Islet of Langerhans (tissue), 1 donor: ENCODE measurements around the gene ST6GALNAC1.

Experiments
- FAIRE-seq: peaks from one replicate; lab custom pipeline; 2011; peaks lifted over from hg19 to GRCh38; lab: Jason Lieb, UNC

The ST6GALNAC1 gene

GRCh38 chr17:76676629-76677028 is 33.1 kb upstream of the ST6GALNAC1 start:
- no peak for FAIRE-seq

GRCh38 chr17:76675648-76676047 is 32.1 kb upstream of the ST6GALNAC1 start:
- FAIRE-seq = no peak

GRCh38 chr17:76674600-76674999 is 31.0 kb upstream of the ST6GALNAC1 start:
- FAIRE-seq = no peak

GRCh38 chr17:76673729-76674128 is 30.2 kb upstream of the ST6GALNAC1 start:
- FAIRE-seq = no peak

GRCh38 chr17:76672892-76673291 is 29.3 kb upstream of the ST6GALNAC1 start:
- no peak for FAIRE-seq

- no peak for FAIRE-seq
Measured at GRCh38 chr17:76672270-76672851, 28.8 kb upstream of the ST6GALNAC1 start.

- FAIRE-seq = no peak
Measured at GRCh38 chr17:76671912-76672262, 28.3 kb upstream of the ST6GALNAC1 start.

GRCh38 chr17:76671123-76671911 is 27.8 kb upstream of the ST6GALNAC1 start:
- peak; percentile 92 for FAIRE-seq

- FAIRE-seq = no peak
Measured at GRCh38 chr17:76670718-76671122, 27.2 kb upstream of the ST6GALNAC1 start.

- FAIRE-seq = no peak
Measured at GRCh38 chr17:76670020-76670717, 26.6 kb upstream of the ST6GALNAC1 start.

- FAIRE-seq = no peak
Measured at GRCh38 chr17:76667786-76668453, 24.4 kb upstream of the ST6GALNAC1 start.

GRCh38 chr17:76667491-76667755 is 23.9 kb upstream of the ST6GALNAC1 start:
- no peak for FAIRE-seq

- no peak for FAIRE-seq
Measured at GRCh38 chr17:76660656-76661042, 17.1 kb upstream of the ST6GALNAC1 start.

- FAIRE-seq = no peak
Measured at GRCh38 chr17:76659928-76660655, 16.5 kb upstream of the ST6GALNAC1 start.

- no peak for FAIRE-seq
Measured at GRCh38 chr17:76658242-76658662, 14.7 kb upstream of the ST6GALNAC1 start.

- no peak for FAIRE-seq
Measured at GRCh38 chr17:76657505-76658241, 14.1 kb upstream of the ST6GALNAC1 start.

GRCh38 chr17:76654408-76654807 is 10.9 kb upstream of the ST6GALNAC1 start:
- no peak for FAIRE-seq

GRCh38 chr17:76650504-76650903 is 6.9 kb upstream of the ST6GALNAC1 start:
- no peak for FAIRE-seq

- FAIRE-seq = no peak
Measured at GRCh38 chr17:76646712-76647111, 3.2 kb upstream of the ST6GALNAC1 start.

- no peak for FAIRE-seq
Measured at GRCh38 chr17:76645481-76645880, 1.9 kb upstream of the ST6GALNAC1 start.

- FAIRE-seq = no peak
Measured at GRCh38 chr17:76644995-76645394, 1.4 kb upstream of the ST6GALNAC1 start.

- no peak for FAIRE-seq
Measured at GRCh38 chr17:76642994-76643393, 563 bp downstream of the ST6GALNAC1 start.
